GM18870 (cell line): Measurements from ENCODE around the gene PSEN1.

Experiments used
- ATAC-seq: cut with Tn5 transposase; IDR thresholded peaks from one replicate; pipeline ENCODE4 v1.9.1; 2021; ENCODE audit warnings: moderate library complexity; ENCODE audit not compliant: unreplicated experiment

The PSEN1 gene

GRCh38 chr14:73251516-73252215, 115.4 kb downstream of the PSEN1 start:
- ATAC-seq = no peak

GRCh38 chr14:73252491-73253322, 116.4 kb downstream of the PSEN1 start:
- ATAC-seq = no peak

DNA sequence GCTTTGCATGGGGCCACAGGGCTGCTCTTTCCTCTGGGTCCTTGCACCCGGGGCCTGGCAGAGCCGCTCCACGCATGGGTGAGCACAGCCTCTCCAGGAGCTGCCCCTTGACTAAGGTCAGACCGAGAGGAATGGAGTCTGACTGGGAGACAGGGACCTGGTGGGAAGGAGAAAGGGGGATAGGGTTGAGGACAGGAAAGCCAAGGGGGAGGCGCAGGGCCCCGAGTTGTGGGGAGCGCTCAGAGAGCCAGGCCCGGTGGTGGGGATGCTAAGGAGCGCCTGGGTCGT, 117.0 kb downstream of the PSEN1 start:
- no peak for ATAC-seq

DNA sequence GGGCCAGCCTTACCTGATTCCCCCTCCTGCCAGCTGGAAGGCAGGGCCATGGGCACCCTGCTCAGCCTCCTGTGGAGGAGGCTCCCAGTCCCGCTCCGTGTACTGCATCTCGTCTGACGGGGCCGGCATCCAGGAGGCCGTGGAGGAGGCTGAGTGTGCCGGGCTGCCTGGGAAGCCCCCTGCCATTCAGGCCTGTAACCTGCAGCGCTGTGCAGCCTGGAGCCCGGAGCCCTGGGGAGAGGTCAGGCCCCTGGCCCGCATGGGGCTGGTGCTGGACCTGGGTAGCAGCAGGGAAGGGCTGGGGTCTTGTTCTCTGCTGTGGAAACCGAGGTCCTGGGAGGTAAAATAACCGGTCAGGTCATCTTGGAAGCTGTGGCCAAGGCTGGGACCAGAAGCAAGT, 117.4 kb downstream of the PSEN1 start:
- no peak for ATAC-seq

DNA sequence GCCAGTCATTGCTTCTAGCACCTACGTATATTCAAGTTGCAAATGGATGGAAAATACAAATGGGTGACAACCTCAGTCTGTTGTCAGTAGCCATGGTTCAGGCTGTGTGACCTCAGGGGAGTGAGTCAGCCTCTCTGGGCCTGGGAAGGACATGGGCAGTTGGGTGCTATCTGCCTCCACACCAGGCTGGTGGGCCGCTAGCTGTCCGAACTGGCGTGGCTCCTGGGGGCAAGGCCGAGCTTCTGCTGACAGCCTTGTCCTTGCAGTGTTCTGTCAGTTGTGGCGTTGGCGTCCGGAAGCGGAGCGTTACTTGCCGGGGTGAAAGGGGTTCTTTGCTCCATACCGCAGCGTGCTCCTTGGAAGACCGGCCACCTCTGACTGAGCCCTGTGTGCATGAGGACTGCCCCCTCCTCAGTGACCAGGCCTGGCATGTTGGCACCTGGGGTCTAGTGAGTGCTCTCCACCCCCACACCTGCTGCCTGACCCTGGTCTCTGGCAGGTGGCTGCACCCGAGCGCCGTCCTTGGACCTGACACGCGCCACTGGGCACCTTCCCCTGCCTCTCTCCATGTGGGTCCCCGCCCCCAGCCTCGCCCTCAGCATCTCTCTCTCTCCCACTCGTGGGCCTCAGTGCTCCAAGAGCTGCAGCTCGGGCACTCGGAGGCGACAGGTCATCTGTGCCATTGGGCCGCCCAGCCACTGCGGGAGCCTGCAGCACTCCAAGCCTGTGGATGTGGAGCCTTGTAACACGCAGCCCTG, 118.1 kb downstream of the PSEN1 start:
- ATAC-seq = no peak

DNA sequence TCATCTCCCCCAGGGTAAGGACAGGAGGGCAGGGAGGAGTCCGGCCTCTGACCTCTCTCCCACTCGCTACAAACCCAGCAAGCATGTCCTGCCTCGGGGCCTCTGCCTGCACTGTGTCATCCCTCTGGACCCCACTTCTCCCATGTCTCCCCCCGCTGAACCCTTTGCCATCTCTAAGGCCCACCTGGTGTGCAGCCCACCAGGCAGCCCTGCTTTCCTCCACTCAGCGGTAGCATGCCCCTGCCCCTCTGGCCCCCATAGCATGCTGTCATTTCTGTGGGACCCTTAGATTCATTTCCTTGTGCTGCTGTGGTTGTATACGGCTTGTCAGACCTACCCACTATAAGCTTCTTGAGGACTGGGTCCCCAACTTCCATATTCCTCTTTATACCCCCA, 118.7 kb downstream of the PSEN1 start:
- no peak for ATAC-seq

DNA sequence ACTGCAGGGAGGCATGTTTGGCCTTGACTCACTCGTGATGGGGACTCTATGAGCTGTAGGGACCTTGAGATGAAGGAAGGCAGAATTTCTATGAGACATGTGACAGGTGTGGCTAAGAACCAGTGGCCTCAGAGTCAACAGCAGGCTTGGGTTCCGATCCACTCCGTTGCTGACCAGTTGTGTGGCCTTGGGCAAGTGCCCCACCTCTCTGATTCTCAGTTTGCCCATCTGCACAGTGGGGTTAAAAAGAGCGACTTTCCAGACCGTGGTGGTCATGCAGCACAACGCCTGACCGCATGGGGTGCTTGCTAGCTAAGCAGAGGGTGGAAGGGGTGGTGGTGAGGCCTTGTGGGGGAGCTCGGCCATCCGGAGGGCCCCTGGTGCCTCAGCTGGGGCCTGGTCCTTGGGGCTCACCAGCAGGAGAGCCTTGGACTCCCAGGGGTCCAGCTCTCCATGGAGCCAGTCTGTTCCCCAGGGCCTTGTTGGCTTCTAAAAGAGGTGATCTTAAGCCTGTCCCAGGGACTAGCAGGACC, 119.5 kb downstream of the PSEN1 start:
- no peak for ATAC-seq

- no peak for ATAC-seq
Observed at GRCh38 chr14:73258076-73258475, 121.8 kb downstream of the PSEN1 start.

DNA sequence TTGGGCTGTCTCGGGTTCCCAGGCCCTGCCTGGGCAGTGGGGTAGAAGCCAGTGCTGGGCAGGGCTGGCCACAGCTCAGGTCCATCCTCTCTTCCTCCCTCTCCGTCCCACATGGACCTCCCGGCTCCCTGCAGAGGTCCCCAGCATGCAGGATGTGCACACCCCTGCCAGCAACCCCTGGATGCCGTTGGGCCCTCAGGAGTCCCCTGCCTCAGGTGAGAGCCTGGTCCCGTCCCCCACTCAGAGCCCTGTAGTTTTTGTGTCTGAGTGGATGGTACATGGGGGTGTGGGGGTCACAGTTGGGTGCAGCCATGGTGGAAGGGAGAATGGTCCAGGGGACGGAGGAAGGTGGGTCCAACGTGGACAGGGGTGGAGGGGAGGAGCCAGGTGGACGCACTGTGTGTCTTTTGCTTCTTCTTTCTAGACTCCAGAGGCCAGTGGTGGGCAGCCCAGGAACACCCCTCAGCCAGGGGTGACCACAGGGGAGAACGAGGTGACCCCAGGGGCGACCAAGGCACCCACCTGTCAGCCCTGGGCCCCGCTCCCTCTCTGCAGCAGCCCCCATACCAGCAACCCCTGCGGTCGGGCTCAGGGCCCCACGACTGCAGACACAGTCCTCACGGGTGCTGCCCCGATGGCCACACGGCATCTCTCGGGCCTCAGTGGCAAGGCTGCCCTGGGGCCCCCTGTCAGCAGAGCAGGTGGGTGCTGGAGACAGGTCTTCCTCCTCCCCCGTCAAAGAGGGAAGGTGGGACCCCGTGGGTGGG, 122.7 kb downstream of the PSEN1 start:
- ATAC-seq = no peak

GRCh38 chr14:73259837-73260236, 123.5 kb downstream of the PSEN1 start:
- no peak for ATAC-seq

- ATAC-seq = no peak
Observed at GRCh38 chr14:73260574-73260973, 124.3 kb downstream of the PSEN1 start.

GRCh38 chr14:73261075-73261474, 124.8 kb downstream of the PSEN1 start:
- no peak for ATAC-seq

DNA sequence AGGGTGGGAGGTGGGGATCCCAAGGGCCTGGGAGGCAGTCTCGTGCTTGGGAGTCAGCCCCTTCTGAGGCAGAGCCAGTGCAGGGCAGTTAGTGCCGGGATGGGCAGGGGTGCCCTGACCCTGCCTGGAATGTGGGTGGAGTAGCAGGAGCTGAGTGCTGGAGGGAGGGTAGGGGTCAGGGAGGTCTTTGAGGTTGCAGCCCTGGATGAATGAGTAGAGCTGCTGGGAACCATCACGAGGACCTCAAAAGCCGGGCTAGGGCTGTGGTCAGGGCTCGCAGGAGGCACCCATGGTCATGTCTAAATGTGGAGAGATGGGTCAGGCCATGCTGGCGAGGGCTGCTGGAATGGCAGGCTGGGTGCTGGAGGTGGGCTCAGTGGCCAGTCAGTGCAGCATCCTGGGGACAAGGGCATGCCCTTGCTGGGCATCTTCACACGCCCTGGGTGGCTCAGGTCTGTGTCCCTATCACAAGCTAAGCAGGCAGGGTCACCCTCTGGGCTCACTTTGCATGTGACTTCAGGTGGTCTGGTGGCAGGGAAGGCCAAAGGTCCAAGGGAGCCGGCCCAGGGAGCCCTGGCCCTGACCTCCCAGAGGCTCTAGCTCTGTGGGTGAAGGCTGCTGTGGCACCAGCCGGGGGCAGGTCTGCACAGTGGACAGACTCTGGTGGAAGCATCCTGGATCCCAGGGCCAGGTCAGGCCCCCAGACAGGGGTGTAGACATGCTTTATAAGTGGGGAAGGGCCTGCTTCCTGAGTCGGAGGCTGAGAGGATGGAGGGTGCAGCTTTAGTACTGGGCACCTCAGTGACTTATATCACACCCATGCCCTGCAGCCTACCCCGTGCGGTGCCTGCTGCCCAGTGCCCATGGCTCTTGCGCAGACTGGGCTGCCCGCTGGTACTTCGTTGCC, 125.5 kb downstream of the PSEN1 start:
- no peak for ATAC-seq

DNA sequence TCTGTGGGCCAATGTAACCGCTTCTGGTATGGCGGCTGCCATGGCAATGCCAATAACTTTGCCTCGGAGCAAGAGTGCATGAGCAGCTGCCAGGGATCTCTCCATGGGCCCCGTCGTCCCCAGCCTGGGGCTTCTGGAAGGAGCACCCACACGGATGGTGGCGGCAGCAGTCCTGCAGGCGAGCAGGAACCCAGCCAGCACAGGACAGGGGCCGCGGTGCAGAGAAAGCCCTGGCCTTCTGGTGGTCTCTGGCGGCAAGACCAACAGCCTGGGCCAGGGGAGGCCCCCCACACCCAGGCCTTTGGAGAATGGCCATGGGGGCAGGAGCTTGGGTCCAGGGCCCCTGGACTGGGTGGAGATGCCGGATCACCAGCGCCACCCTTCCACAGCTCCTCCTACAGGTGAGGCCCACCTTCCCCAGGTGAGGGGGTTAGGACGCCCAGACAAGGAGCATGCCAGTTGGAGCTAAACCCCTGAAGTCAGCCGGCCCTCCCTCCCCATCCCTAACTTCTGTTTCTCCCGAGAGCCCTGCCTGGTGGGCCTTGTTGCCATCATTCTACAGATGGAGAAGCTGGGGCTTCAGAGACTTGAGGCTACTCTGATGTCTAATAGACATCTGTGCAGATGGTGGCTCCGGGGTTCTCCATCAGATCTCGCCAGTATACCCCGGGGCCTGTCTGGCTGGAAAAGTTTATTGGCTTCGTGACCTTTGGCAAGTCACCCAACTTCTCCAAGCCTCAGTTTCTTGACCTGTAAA, 126.3 kb downstream of the PSEN1 start:
- no peak for ATAC-seq

DNA sequence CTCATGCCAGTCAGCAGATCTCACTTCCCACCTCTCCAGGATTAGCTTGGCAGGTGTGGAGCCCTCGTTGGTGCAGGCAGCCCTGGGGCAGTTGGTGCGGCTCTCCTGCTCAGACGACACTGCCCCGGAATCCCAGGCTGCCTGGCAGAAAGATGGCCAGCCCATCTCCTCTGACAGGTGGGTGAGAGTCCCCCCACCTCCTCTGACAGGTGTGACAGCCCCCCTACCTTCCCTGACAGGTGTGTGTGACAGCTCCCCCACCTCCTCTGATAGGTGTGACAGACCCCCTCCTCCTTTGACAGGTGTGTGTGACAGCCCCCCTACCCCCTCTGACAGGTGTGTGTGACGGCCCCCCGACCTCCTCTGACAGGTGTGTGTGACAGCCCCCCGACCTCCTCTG, 127.3 kb downstream of the PSEN1 start:
- no peak for ATAC-seq

- no peak for ATAC-seq
Observed at GRCh38 chr14:73264080-73264884, 128.0 kb downstream of the PSEN1 start.

- ATAC-seq = no peak
Observed at GRCh38 chr14:73264885-73265720, 128.8 kb downstream of the PSEN1 start.

GRCh38 chr14:73265721-73266046, 129.4 kb downstream of the PSEN1 start:
- ATAC-seq = no peak
